ENCODE measurements around the gene FZR1.
"Not testable (repeated sequence)": the region's sequence is repeated elsewhere in the genome, so short reads cannot be mapped to it uniquely, and the experiment has no call there.

Gene FZR1

DNA sequence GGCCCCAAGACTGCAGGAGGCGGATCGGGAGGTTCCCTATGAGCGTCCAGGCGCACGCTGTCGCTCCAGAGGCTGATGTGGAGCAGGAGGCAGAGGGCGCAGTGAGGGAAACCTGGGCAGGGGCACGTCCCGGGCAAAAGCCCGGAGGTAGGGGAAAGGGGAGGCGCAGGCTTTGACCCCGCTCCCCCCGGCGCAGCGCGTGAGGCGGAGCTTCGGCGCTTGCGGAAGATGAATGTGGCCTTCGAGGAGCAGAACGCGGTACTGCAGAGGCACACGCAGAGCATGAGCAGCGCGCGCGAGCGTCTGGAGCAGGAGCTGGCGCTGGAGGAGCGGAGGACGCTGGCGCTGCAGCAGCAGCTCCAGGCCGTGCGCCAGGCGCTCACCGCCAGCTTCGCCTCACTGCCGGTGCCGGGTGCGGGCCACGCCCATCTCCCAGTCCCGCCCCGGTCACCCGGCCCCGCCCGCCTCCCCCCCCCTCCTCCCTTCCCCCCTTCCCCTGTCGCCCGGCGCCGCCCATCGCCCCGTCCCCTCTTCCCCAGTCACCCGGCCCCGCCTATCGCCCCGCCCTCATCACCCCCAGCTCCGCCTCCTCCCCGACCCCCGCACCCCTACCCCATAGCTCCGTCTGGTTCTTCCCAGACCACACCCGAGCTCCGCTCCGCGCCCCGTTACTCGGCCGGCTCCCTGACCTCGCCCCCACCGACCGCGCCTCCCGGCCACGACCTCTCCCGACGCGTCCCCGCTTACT lies 70.8 kb downstream of the FZR1 start:
- no peak for DNase-seq

DNA sequence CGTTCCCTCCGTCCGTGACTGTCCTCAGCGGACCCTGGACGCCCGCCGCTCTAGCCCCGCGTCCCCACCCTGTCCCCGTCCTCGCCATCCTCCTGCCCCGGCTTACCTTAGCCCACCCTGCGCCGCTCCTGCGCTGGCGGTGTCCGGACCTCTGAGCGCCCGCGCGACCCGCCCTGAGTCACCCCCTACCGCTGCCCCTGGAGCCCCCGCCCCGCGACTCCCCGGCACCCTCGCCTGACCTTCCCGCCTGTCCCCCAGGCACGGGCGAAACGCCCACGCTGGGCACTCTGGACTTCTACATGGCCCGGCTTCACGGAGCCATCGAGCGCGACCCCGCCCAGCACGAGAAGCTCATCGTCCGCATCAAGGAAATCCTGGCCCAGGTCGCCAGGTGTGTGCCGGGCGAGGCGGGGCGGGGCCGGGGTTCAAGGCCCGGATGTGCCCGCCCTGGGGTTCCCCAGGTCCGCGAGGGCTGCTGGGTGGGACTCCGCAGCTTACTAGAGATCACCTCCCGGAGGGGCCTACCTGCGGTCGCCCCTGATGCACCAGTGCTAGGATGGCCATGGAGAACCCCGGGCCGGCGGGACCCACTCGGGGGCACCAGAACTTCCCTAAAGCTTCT lies 71.7 kb downstream of the FZR1 start:
- no peak for DNase-seq

DNA sequence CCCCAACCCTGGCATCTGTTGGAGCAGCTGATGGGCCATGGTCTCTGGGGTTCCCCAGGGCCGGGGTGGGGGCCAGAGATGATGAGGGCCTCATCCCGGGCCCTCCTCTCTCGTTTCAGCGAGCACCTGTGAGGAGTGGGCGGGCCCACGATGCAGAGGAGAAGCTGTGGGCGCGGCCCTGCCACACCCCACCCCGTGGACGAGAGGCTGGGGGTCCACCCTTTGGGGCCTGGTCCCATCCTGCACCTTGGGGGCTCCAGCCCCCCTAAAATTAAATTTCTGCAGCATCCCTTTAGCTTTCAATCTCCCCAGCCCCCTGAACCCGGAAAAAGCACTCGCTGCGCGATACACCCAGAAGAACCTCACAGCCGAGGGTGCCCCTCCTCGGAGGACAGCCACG lies 72.3 kb downstream of the FZR1 start:
- no peak for DNase-seq

DNA sequence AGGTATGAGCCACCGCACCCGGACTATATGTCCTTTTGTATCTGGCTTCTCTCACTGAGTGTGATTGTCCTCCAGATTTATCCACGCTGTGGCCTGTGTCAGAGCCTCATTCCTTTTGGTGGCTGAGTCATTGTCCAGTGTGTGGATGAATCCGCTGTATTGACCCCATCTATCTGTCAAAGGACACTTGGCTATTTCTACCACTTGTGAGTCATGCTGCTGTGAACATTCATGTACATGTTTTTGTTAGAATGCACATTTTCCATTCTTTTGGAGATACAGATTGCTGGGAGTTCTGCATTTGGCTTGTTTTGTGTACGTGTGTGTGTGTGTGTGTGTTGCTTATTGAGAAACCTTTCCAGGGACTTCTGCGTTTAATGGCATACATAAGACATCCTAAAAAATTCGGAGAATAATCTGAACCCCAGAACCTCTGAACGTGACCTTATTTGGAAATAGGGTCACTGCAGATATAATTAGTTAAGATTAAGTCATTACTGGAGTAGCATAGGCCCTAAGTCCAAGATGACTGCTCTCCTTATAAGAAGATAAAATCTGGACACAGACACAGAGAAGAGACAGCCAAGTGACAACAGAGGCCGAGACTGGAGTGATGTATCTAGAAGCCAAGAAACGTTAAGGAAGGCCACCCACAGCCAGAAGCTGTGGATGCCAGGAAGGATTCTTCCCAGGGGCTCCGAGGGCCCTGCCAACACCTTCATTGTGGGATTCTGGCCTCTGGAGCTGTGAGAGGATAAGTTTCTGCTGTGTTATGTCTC lies 74.2 kb downstream of the FZR1 start:
- DNase-seq, result no peak

DNA sequence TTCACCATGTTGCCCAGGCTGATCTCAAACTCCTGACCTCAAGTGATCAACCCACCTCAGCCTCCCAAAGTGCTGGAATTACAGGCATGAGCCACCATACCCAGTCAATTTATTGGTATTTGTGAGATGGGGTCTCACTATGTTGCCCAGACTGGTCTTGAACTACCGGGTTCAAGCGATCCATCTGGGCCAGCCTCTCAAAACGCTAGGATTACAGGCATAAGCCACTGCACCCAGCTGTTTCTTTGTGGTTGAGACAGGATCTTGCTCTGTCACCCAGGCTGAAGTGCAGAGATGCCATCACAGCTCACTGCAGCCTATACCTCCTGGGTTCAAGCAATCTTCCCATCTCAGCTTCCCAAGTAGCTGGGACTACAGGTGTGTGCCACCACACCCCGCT lies 75.7 kb downstream of the FZR1 start:
- DNase-seq, result not testable (repeated sequence)

DNA sequence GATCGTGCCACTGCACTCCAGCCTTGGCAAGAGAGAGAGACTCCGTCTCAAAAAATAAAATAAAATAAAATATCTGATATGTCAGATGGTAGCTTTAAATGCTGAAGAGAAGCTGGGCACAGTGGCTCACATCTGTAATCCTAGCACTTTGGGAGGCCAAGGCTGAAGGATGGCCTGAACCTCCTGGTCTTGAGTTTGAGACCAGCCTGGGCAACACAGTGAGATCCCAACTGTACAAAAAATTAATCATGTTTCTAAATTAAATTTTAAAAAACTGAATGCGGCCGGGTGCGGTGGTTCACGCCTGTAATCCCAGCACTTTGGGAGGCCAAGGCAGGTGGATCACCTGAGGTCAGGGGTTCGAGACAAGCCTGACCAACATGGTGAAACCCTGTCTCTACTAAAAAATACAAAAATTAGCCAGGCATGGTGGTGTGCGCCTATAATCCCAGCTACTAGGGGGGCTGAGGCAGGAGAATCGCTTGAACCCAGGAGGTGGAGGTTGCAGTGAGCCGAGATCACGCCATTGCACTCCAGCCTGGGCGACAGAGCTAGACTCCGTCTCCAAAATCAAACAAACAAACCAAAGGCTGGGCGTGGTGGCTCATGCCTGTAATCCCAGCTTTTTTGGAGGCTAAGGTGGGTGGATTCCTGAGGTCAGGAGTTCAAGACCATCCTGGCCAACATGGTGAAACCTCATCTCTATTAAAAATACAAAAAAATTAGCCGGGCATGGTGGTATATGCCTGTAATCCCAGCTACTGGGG lies 78.1 kb downstream of the FZR1 start:
- not testable (repeated sequence) for DNase-seq

DNA sequence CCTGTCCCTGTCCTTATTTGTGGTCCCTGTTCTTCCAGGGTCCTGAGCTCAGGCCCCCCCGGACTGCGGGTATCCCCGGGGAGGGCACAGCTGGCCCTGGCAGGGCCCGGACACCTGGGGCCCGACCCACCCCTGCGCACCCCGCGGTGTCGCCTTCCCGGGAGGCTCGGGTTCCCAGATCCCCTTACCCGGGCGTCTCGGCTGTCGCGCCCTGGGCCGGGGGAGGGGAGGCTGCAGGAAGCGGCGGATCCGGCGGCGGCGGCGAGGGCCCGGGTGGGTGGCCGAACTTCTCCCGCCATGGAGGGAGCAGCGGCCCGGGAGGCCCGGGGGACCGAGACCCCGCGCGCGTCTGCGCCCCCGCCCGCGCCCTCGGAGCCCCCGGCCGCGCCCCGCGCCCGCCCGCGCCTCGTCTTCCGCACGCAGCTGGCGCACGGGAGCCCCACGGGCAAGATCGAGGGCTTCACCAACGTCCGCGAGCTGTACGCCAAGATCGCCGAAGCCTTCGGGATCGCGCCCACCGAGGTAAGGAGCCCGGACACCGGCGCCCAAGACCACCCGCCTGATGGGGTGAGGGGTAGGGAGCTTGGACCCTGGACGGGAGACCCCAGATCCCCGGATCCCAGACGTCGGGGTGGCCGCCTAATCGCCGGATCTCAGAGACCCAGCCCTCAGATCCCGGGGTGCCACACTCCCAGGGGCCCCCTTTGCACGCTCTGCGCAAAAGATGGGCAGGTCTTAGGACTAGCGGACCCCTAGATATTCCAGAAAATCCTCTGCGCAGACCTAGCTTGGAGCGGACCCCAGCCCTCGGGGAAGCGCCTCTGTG lies 79.4 kb downstream of the FZR1 start, which contains the start of gene GIPC3:
TSS of gene GIPC3 (plus strand) at position 178 of the 826 bp plus-strand sequence. CDS start at position 298, 120 bp downstream.
- DNase-seq, result no peak

DNA sequence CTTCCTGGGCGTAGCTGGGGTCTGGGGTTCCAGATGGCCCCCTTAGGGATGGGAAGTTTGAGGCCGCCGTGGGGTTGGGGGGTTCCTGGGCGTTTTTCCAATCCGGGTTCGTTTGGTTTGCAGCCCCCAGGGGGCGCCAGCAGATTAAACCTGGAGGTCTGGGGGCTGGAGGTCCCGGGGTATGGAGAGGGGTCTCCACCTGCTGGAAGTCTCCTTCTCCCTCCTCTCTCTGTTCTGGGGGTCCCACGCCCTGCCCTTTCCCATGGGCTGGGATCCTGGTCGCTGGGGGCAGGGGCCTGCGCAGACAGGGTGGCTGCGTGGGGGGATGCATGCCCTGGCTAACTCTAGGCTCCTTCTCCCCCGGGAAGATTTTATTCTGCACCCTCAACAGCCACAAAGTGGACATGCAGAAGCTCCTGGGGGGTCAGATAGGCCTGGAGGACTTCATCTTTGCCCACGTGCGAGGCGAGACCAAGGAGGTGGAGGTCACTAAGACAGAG lies 80.1 kb downstream of the FZR1 start:
- no peak for DNase-seq

DNA sequence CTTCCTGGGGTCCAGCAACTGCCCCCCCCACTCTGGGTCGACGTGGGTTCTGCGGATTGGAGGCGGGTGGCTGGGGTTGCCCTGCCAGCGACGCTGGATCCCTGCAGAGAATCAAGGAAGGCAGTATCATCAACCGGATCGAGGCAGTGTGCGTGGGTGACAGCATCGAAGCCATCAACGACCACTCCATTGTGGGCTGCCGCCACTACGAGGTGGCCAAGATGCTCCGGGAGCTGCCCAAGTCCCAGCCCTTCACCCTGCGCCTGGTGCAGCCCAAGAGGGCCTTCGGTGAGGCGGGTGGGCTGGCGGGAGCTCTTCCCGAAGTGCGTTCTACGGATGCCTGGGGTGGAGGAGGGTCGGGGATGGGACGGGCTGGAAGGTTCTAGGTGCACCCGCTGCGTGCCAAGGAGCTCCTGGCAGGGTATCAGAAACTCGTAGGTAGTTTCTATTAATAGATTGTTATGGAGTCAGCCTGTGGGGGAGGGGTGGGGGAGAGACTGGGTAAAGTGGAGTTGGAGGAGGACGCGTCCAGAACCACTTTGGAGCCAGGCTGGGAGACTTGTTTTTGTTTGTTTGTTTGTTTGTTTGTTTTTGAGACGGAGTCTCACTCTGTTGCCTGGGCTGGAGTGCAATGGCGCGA lies 80.7 kb downstream of the FZR1 start:
- no peak for DNase-seq
